Astrocyte (in vitro differentiated cells and primary cell): ENCODE measurements around the gene SAC3D1. TPM values are rescaled to one million over a fixed set of nuclear protein-coding genes. Genes with fewer than 3 reads are reported as not detected.

Experiments
- DNase-seq: peaks from one replicate; pipeline ENCODE4 v3.0.0-alpha.2; 2010; ENCODE audit warnings: low read depth
- FAIRE-seq: peaks from 2 replicates; lab custom pipeline; 2011; peaks lifted over from hg19 to GRCh38; lab: Jason Lieb, UNC
- H2AFZ ChIP-seq: 2 replicates; pipeline ENCODE4 v1.6.0; 2012; ENCODE audit warnings: low read depth, low read length, inconsistent platforms
- H3K27ac ChIP-seq: 2 replicates; pipeline ENCODE4 v1.5.1; 2011; ENCODE audit warnings: low read depth, low read length, inconsistent platforms
- H3K27me3 ChIP-seq: 2 replicates; pipeline ENCODE4 v1.6.0; 2011; ENCODE audit warnings: low read length, inconsistent platforms; ENCODE audit not compliant: insufficient read depth
- H3K36me3 ChIP-seq: 2 replicates; pipeline ENCODE4 v1.5.1; 2011; ENCODE audit warnings: low read length, inconsistent platforms; ENCODE audit not compliant: insufficient read depth
- H3K4me1 ChIP-seq: 2 replicates; pipeline ENCODE4 v1.5.1; 2011; ENCODE audit warnings: low read length, inconsistent platforms; ENCODE audit not compliant: insufficient read depth
- H3K4me2 ChIP-seq: 2 replicates; pipeline ENCODE4 v1.6.0; 2012; ENCODE audit warnings: low read length, inconsistent platforms
- H3K4me3 ChIP-seq: 2 replicates; pipeline ENCODE4 v1.5.1; 2011; ENCODE audit warnings: low read depth, mild to moderate bottlenecking, low read length, inconsistent platforms; ENCODE audit not compliant: insufficient read depth
- H3K79me2 ChIP-seq: 2 replicates; pipeline ENCODE4 v1.6.0; 2012; ENCODE audit warnings: mild to moderate bottlenecking, low read length, inconsistent platforms; ENCODE audit not compliant: insufficient read depth
- H3K9ac ChIP-seq: 2 replicates; pipeline ENCODE4 v1.6.0; 2012; ENCODE audit warnings: mild to moderate bottlenecking, low read length, inconsistent platforms
- H3K9me3 ChIP-seq: 2 replicates; pipeline ENCODE4 v1.5.1; 2012; ENCODE audit warnings: low read depth, mild to moderate bottlenecking, low read length, inconsistent platforms; ENCODE audit not compliant: insufficient read depth
- H4K20me1 ChIP-seq: 2 replicates; pipeline ENCODE4 v1.6.0; 2012; ENCODE audit warnings: low read length, inconsistent platforms; ENCODE audit not compliant: insufficient read depth
- H3K27ac Mint-ChIP-seq: one replicate; pipeline ENCODE4 v1.8.0; 2021; ENCODE audit warnings: mild to moderate bottlenecking, mixed read lengths; ENCODE audit not compliant: unreplicated experiment
- H3K27me3 Mint-ChIP-seq: one replicate; pipeline ENCODE4 v1.8.0; 2021; ENCODE audit warnings: low read depth, mixed read lengths; ENCODE audit not compliant: unreplicated experiment
- H3K36me3 Mint-ChIP-seq: one replicate; pipeline ENCODE4 v1.8.0; 2021; ENCODE audit warnings: low read depth, mixed read lengths; ENCODE audit not compliant: unreplicated experiment
- H3K4me1 Mint-ChIP-seq: one replicate; pipeline ENCODE4 v1.8.0; 2021; ENCODE audit warnings: low read depth, mixed read lengths; ENCODE audit not compliant: unreplicated experiment
- H3K4me3 Mint-ChIP-seq: one replicate; pipeline ENCODE4 v1.8.0; 2021; ENCODE audit warnings: mild to moderate bottlenecking, moderate library complexity, mixed read lengths; ENCODE audit not compliant: unreplicated experiment
- H3K9me3 Mint-ChIP-seq: one replicate; pipeline ENCODE4 v1.8.0; 2021; ENCODE audit warnings: mild to moderate bottlenecking, mixed read lengths; ENCODE audit not compliant: unreplicated experiment
- EZH2 ChIP-seq: IDR thresholded peaks from 2 replicates; pipeline ENCODE4 v1.6.1; 2012; ENCODE audit warnings: mild to moderate bottlenecking, low read length, inconsistent platforms; ENCODE audit not compliant: insufficient read depth
- total RNA-seq: library from RNA; stranded (reverse); gene quantifications from 2 replicates; pipeline ENCODE4 v1.2.1, GENCODE V29; 2021
- TF ChIP-seq, protein P1 (sequence below): IDR thresholded peaks from 2 replicates; pipeline ENCODE4 v1.5.1; 2011; ENCODE audit warnings: low read depth, mild to moderate bottlenecking, inconsistent platforms, low read length, moderate library complexity; ENCODE audit not compliant: insufficient read depth

Gene SAC3D1
- total RNA-seq, 1 donor from 2014 or later = 14.6 TPM

DNA sequence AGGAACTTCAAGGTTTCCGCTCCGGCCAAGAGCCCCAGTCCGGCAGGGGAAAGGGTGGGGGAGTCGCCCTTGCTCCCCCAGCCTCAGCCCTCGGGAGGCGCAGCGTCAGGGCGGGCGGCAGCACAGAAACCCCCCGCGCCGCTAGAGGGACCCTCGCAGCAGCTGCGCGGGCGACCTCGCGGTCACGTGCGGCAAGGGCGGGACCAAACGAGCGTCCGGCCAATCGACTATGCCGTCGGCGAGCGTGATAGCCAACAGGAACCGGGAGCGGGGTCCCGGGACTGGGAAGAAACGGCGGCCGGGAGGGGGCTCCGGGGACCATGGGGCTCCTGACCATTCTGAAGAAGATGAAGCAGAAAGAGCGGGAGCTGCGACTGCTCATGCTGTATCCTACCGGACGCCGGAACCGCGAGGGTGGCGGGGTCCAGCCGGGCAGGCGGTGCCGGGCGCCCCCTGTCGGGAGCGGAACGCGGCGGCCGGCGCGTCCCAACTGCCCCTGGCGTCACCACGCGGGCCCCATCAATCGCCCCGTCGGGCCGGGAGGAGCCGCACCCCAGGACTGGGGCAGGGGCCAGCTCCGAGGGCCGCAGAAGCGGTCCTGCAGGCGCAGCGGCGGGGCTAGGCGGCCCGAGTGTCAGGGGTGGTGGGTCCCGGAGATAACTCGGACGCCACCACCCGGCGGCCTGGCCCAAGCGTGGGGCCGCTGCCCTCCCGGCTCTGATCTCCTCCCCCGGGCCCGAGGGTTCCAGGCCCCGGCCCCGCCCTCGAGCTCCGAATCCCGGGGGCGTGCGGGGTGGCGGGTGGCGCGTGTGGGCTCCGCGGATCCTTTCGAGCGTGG, 26.9 kb upstream of the SAC3D1 start, which contains the start of gene ARL2:
Gene ARL2 (plus strand): TSS at position 273 of the 838 bp plus-strand sequence. CDS start 48 bp downstream, at position 321.
- TF ChIP-seq EZH2 = no peak
- TF ChIP-seq, protein P1, sequence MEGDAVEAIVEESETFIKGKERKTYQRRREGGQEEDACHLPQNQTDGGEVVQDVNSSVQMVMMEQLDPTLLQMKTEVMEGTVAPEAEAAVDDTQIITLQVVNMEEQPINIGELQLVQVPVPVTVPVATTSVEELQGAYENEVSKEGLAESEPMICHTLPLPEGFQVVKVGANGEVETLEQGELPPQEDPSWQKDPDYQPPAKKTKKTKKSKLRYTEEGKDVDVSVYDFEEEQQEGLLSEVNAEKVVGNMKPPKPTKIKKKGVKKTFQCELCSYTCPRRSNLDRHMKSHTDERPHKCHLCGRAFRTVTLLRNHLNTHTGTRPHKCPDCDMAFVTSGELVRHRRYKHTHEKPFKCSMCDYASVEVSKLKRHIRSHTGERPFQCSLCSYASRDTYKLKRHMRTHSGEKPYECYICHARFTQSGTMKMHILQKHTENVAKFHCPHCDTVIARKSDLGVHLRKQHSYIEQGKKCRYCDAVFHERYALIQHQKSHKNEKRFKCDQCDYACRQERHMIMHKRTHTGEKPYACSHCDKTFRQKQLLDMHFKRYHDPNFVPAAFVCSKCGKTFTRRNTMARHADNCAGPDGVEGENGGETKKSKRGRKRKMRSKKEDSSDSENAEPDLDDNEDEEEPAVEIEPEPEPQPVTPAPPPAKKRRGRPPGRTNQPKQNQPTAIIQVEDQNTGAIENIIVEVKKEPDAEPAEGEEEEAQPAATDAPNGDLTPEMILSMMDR = peak; percentile 38

GRCh38 chr11:65014726-65015227, 26.2 kb upstream of the SAC3D1 start:
- Histone ChIP-seq H2AFZ (peak overlapping the region; percentile 94), H3K4me2 (peak overlapping the region; percentile 98), H3K9me3 (no peaks in the 10 kb centered on the region), H3K79me2 (peaks cover 19% of the 10 kb centered on the region), H3K9ac (peak overlapping the region; percentile 96), H3K4me1 (peaks cover 10% of the 10 kb centered on the region), H4K20me1 (no peaks in the 10 kb centered on the region), H3K4me3 (peak overlapping the region; percentile 80), H3K36me3 (no peaks in the 10 kb centered on the region), H3K27ac (peak overlapping the region; percentile 98), H3K27me3 (no peaks in the 10 kb centered on the region)
- FAIRE-seq = no peak
- Mint-ChIP-seq H3K9me3 (no peaks in the 10 kb centered on the region), H3K27me3 (no peaks in the 10 kb centered on the region), H3K27ac (peak overlapping the region; percentile 80), H3K36me3 (peaks cover 7% of the 10 kb centered on the region), H3K4me3 (peak overlapping the region; percentile 84), H3K4me1 (peaks cover 6% of the 10 kb centered on the region)
- DNase-seq = no peak
- no peak for TF ChIP-seq EZH2
- TF ChIP-seq, protein P1 = no peak

More for the DNA sequence above, 26.9 kb upstream of the SAC3D1 start, which contains the start of gene ARL2:
- Histone ChIP-seq H3K9me3 (no peaks in the 10 kb centered on the region), H3K36me3 (no peaks in the 10 kb centered on the region), H3K79me2 (peaks cover 19% of the 10 kb centered on the region), H3K4me1 (peaks cover 10% of the 10 kb centered on the region), H3K4me2 (peak within 1 kb of the TSS; percentile 98), H3K27ac (peak within 1 kb of the TSS; percentile 98), H4K20me1 (no peaks in the 10 kb centered on the region), H3K27me3 (no peaks in the 10 kb centered on the region), H3K4me3 (peak within 1 kb of the TSS; percentile 80), H3K9ac (peak within 1 kb of the TSS; percentile 96), H2AFZ (peak within 1 kb of the TSS; percentile 94)
- H3K4me3 Mint-ChIP-seq = peak within 1 kb of the TSS; percentile 87
- FAIRE-seq (no peak), DNase-seq (peak; percentile 79)
- H3K27me3 Mint-ChIP-seq = no peaks in the 10 kb centered on the region
- H3K9me3 Mint-ChIP-seq = no peaks in the 10 kb centered on the region
- peak within 1 kb of the TSS; percentile 84 for H3K27ac Mint-ChIP-seq
- peaks cover 5% of the 10 kb centered on the region for H3K36me3 Mint-ChIP-seq
- peaks cover 6% of the 10 kb centered on the region for H3K4me1 Mint-ChIP-seq
